Activated T-helper 1 cell treated with anti-CD3 and anti-CD28 coated beads, Interleukin-2, amount 50 U/mL, for 16 hours (primary cell): Measurements from ENCODE around the gene TM4SF1.

Experiments
- DNase-seq, 2 donors: peaks; one replicate each; pipeline ENCODE4 v3.0.0-alpha.2; 2020; ENCODE audit warnings: low read depth in 1 of 2, low spot score in 1 of 2

The TM4SF1 gene

GRCh38 chr3:149377408-149378364, at the start of gene TM4SF1:
TSS of gene TM4SF1 (minus strand) at chr3:149377649. CDS start at chr3:149377547, 102 bp downstream.
- no peak for DNase-seq

- DNase-seq = no peak
Measured at GRCh38 chr3:149426325-149426724, 48.9 kb upstream of the TM4SF1 start.

- DNase-seq = no peak
Measured at GRCh38 chr3:149424918-149425317, 47.5 kb upstream of the TM4SF1 start.

GRCh38 chr3:149421764-149422163, 44.3 kb upstream of the TM4SF1 start:
- DNase-seq = no peak

- DNase-seq = no peak
Measured at GRCh38 chr3:149419816-149420215, 42.4 kb upstream of the TM4SF1 start.

GRCh38 chr3:149417727-149418126, 40.3 kb upstream of the TM4SF1 start:
- DNase-seq = no peak

- DNase-seq = no peak
Measured at GRCh38 chr3:149417174-149417573, 39.7 kb upstream of the TM4SF1 start.

GRCh38 chr3:149415484-149415883, 38.0 kb upstream of the TM4SF1 start:
- DNase-seq = no peak

GRCh38 chr3:149414557-149415231, 37.2 kb upstream of the TM4SF1 start:
- DNase-seq = no peak

GRCh38 chr3:149411583-149411982, 34.1 kb upstream of the TM4SF1 start:
- DNase-seq = no peak

- no peak for DNase-seq
Measured at GRCh38 chr3:149409351-149409750, 31.9 kb upstream of the TM4SF1 start.

GRCh38 chr3:149407898-149408297, 30.4 kb upstream of the TM4SF1 start:
- no peak for DNase-seq

- no peak for DNase-seq
Measured at GRCh38 chr3:149406244-149406752, 28.8 kb upstream of the TM4SF1 start.

- no peak for DNase-seq
Measured at GRCh38 chr3:149403443-149403842, 26.0 kb upstream of the TM4SF1 start.

GRCh38 chr3:149402481-149402880, 25.0 kb upstream of the TM4SF1 start:
- no peak for DNase-seq

GRCh38 chr3:149401926-149402310, 24.5 kb upstream of the TM4SF1 start:
- DNase-seq = no peak

GRCh38 chr3:149401212-149401925, 23.9 kb upstream of the TM4SF1 start:
- no peak for DNase-seq

GRCh38 chr3:149400645-149401044, 23.2 kb upstream of the TM4SF1 start:
- no peak for DNase-seq

- DNase-seq = no peak
Measured at GRCh38 chr3:149398296-149398695, 20.8 kb upstream of the TM4SF1 start.

- no peak for DNase-seq
Measured at GRCh38 chr3:149397528-149397927, 20.1 kb upstream of the TM4SF1 start.

- DNase-seq = no peak
Measured at GRCh38 chr3:149396476-149396875, 19.0 kb upstream of the TM4SF1 start.
